Left lung (tissue), 10 donors: Measurements from ENCODE around the gene BRCC3. TPM values are rescaled to one million over a fixed set of nuclear protein-coding genes. Genes with fewer than 3 reads are reported as not detected.
A peak's percentile ranks its signal among the peaks of the same experiment; 100 is the strongest.

Experiments
- ATAC-seq: fragments of 200-7000 bp; cut with Tn5 transposase; one replicate; pipeline ENCODE4 v1.9.1; 2020; ENCODE audit warnings: moderate library complexity
- DNase-seq, 4 donors: peaks; one replicate each; pipeline ENCODE4 v3.0.0-alpha.2; 2013 to 2020
- H3K27ac ChIP-seq, 2 donors: fragments of 200-600 bp; sonication (generic) in 1 of 2; one replicate each; pipeline versions ENCODE4 v1.5.0 to v1.8.0; 2020 to 2021
- H3K27me3 ChIP-seq, 2 donors: fragments of 200-600 bp; sonication (generic) in 1 of 2; one replicate each; pipeline versions ENCODE4 v1.5.0 to v1.8.0; 2020 to 2021
- H3K36me3 ChIP-seq, 2 donors: fragments of 200-600 bp; sonication (generic) in 1 of 2; one replicate each; pipeline versions ENCODE4 v1.5.0 to v1.8.0; 2020 to 2021
- H3K4me1 ChIP-seq, 2 donors: fragments of 200-600 bp; one replicate each; pipeline ENCODE4 v1.8.0; 2021
- H3K4me3 ChIP-seq, 2 donors: fragments of 200-600 bp; sonication (generic) in 1 of 2; one replicate each; pipeline versions ENCODE4 v1.5.0 to v1.8.0; 2020 to 2021; ENCODE audit warnings: mild to moderate bottlenecking in 1 of 2
- H3K9me3 ChIP-seq, 2 donors: fragments of 200-600 bp; sonication (generic) in 1 of 2; one replicate each; pipeline versions ENCODE4 v1.5.0 to v1.8.0; 2020 to 2021
- intact Hi-C, 2 donors: fragments of 100-400 bp; cut with DNase I; formaldehyde crosslinking; loops; one replicate each; pipeline versions ENCODE4 v1.11.2 to v1.14.2; 2022
- polyA plus RNA-seq, 6 donors: library from polyadenylated mRNA; unstranded; fragments of 120-200 nt; gene quantifications; one replicate each; pipeline ENCODE4 v1.2.1, GENCODE V29; 2013; ENCODE audit not compliant: insufficient read length in 6 of 6
- total RNA-seq, 2 donors: library from RNA; stranded (reverse); fragmentation: NEBNext Ultra II Directional; extraction: Animal tissue kit (Norgen Biotek cat#: 25700); gene quantifications; one replicate each; pipeline ENCODE4 v1.2.1, GENCODE V29; 2021
- TF ChIP-seq, protein P1 (sequence below), 2 donors: fragments of 200-600 bp; sonication (generic) in 1 of 2; IDR thresholded peaks; one replicate each; pipeline versions ENCODE4 v1.5.0 to v1.8.0; 2021; ENCODE audit warnings: antibody characterized with exemption in 2 of 2
- donor health status: DM: no; HTN: yes; CAD: no.
- donor health status: DM: no; HTN: no; CAD: no.

Gene BRCC3
- total and polyA plus RNA-seq, 8 donors: 20.1 to 25.5 (median 22.7) TPM

DNA sequence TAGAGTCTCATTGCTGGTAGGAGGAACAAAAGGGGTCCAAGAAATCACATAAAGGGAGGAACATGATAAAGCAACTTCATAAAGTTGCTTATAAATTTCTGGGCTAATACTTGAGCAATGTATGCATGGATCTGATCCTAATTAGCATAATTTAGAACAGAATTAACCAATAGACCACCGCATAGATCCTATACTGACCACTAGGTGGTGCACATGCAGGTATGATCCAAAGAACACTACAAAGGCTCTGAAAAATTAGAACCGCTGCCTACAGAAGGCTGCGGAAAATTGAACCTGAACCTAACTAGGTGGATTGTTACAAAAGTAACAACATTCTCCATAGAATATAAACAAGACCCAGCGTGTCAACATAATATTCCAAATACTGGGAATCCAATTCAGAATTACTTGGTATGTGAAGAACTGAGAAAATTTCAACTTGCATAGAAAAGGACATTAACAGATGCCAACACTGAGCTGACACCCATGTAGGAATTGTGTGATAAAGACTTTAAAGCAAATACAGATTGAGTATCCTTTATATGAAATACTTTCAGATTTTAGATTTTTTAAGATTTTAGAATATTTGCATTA lies 23.3 kb downstream of the BRCC3 start:
- peak; percentile 72 for ATAC-seq
- H3K36me3 ChIP-seq: peaks cover 0 to 17% of the 10 kb centered on the region in 2 donors
- TF ChIP-seq, protein P1, sequence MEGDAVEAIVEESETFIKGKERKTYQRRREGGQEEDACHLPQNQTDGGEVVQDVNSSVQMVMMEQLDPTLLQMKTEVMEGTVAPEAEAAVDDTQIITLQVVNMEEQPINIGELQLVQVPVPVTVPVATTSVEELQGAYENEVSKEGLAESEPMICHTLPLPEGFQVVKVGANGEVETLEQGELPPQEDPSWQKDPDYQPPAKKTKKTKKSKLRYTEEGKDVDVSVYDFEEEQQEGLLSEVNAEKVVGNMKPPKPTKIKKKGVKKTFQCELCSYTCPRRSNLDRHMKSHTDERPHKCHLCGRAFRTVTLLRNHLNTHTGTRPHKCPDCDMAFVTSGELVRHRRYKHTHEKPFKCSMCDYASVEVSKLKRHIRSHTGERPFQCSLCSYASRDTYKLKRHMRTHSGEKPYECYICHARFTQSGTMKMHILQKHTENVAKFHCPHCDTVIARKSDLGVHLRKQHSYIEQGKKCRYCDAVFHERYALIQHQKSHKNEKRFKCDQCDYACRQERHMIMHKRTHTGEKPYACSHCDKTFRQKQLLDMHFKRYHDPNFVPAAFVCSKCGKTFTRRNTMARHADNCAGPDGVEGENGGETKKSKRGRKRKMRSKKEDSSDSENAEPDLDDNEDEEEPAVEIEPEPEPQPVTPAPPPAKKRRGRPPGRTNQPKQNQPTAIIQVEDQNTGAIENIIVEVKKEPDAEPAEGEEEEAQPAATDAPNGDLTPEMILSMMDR (IDR thresholded peaks at IDR 0.05): peak; percentile 38 to 41

GRCh38 chrX:155105919-155106318 lies 34.6 kb downstream of the BRCC3 start:
- Histone ChIP-seq H3K36me3 (peaks cover 0 to 12% of the 10 kb centered on the region in 2 donors), H3K4me3 (no peak overlapping the region), H3K27me3 (no peaks in the 10 kb centered on the region), H3K27ac (no peak overlapping the region), H3K4me1 (no peaks in the 10 kb centered on the region), H3K9me3 (no peaks in the 10 kb centered on the region)
- TF ChIP-seq, protein P1 (IDR thresholded peaks at IDR 0.05): no peak
- ATAC-seq (no peak), DNase-seq (no peak)
- intact Hi-C loops: no loop called here

More for the DNA sequence above, 23.3 kb downstream of the BRCC3 start:
- Histone ChIP-seq H3K27me3 (no peaks in the 10 kb centered on the region), H3K4me1 (no peaks in the 10 kb centered on the region), H3K27ac (no peak overlapping the region), H3K4me3 (no peak overlapping the region), H3K9me3 (no peaks in the 10 kb centered on the region)
- intact Hi-C loops: no loop called here
- DNase-seq: peak in 1 of 4 donors; percentile 28

DNA sequence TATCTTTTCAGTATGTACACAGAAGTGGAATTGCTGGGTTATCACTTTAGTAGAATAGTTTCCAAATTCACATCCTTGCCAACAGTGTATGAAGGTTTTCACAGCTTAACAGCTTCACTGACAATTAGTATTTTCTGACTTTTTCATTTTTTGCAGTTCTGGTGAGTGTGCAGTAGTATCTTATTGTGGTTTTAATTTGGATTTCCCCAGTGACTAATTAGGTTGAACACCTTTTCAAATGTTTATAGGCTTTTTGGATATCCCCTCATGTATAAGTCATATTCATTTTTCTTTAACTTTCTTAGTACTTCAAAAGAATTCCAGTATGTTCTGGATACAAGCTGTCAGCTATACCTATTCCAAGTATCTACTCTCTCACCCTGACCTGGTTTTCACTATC lies 37.1 kb downstream of the BRCC3 start:
- Histone ChIP-seq H3K9me3 (no peaks in the 10 kb centered on the region), H3K4me3 (no peak overlapping the region), H3K4me1 (no peaks in the 10 kb centered on the region), H3K27ac (no peak overlapping the region), H3K27me3 (no peaks in the 10 kb centered on the region), H3K36me3 (peaks cover 0 to 16% of the 10 kb centered on the region in 2 donors)
- intact Hi-C loops: no loop called here
- DNase-seq (no peak), ATAC-seq (no peak)
- TF ChIP-seq, protein P1 (IDR thresholded peaks at IDR 0.05): no peak

- no peak overlapping the region for H3K4me3 ChIP-seq
- H3K27me3 ChIP-seq: no peaks in the 10 kb centered on the region
- H3K4me1 ChIP-seq: no peaks in the 10 kb centered on the region
- no peak for DNase-seq
- no peak for ATAC-seq
- peaks cover 0 to 10% of the 10 kb centered on the region in 2 donors for H3K36me3 ChIP-seq
- TF ChIP-seq, protein P1 (IDR thresholded peaks at IDR 0.05): no peak
- no peak overlapping the region for H3K27ac ChIP-seq
- intact Hi-C loops: no loop called here
- H3K9me3 ChIP-seq: no peaks in the 10 kb centered on the region
Measured at GRCh38 chrX:155112171-155112570, 40.9 kb downstream of the BRCC3 start.

- Histone ChIP-seq H3K4me3 (no peak overlapping the region), H3K4me1 (no peaks in the 10 kb centered on the region), H3K9me3 (no peaks in the 10 kb centered on the region), H3K27ac (no peak overlapping the region), H3K27me3 (no peaks in the 10 kb centered on the region), H3K36me3 (peaks cover 0 to 4% of the 10 kb centered on the region in 2 donors)
- no peak for DNase-seq
- ATAC-seq: no peak
- intact Hi-C loops: no loop called here
- TF ChIP-seq, protein P1 (IDR thresholded peaks at IDR 0.05): no peak
Measured at GRCh38 chrX:155113097-155113496, 41.8 kb downstream of the BRCC3 start.
